ENCODE data around the gene RBMS2. TPM values are rescaled to one million over a fixed set of nuclear protein-coding genes. Genes with fewer than 3 reads are reported as not detected.

The RBMS2 gene
- total RNA-seq, 3 donors from 2014 or later, result 0.66 to 4.0 (median 1.4) TPM

- DNase-seq (peak; percentile 45), ATAC-seq (peak; percentile 35 to 39)
- Mint-ChIP-seq H3K4me1 (ENCODE audit: low read depth) (peaks cover 68% of the 10 kb centered on the region), H3K4me3 (peak overlapping the region; percentile 96), H3K36me3 (ENCODE audit: insufficient read depth) (peaks cover 18% of the 10 kb centered on the region), H3K9me3 (no peaks in the 10 kb centered on the region), H3K27me3 (ENCODE audit: low read depth) (no peaks in the 10 kb centered on the region)
Observed at GRCh38 chr12:56634837-56635791, 113.5 kb downstream of the RBMS2 start.

GRCh38 chr12:56635806-56636674 is 114.4 kb downstream of the RBMS2 start:
- DNase-seq (peak; percentile 73), ATAC-seq (peak; percentile 80 to 81)
- no peaks in the 10 kb centered on the region for H3K9me3 Mint-ChIP-seq
- H3K27me3 Mint-ChIP-seq (ENCODE audit: low read depth), result no peaks in the 10 kb centered on the region
- H3K4me1 Mint-ChIP-seq (ENCODE audit: low read depth), result peaks cover 62% of the 10 kb centered on the region
- H3K4me3 Mint-ChIP-seq, result peak overlapping the region; percentile 96
- peaks cover 22% of the 10 kb centered on the region for H3K36me3 Mint-ChIP-seq (ENCODE audit: insufficient read depth)

- Mint-ChIP-seq H3K27me3 (ENCODE audit: low read depth) (no peaks in the 10 kb centered on the region), H3K9me3 (no peaks in the 10 kb centered on the region), H3K4me3 (peak overlapping the region; percentile 96), H3K36me3 (ENCODE audit: insufficient read depth) (peaks cover 22% of the 10 kb centered on the region), H3K4me1 (ENCODE audit: low read depth) (peaks cover 54% of the 10 kb centered on the region)
- DNase-seq, result peak; percentile 84
- peak; percentile 60 to 65 for ATAC-seq
Observed at GRCh38 chr12:56636675-56637540, 115.3 kb downstream of the RBMS2 start.

GRCh38 chr12:56637621-56638020 is 116.0 kb downstream of the RBMS2 start:
- DNase-seq (no peak), ATAC-seq (no peak)
- Mint-ChIP-seq H3K4me3 (no peak overlapping the region), H3K4me1 (ENCODE audit: low read depth) (peaks cover 54% of the 10 kb centered on the region), H3K9me3 (no peaks in the 10 kb centered on the region), H3K36me3 (ENCODE audit: insufficient read depth) (peaks cover 26% of the 10 kb centered on the region), H3K27me3 (ENCODE audit: low read depth) (no peaks in the 10 kb centered on the region)

GRCh38 chr12:56641219-56641618 is 119.6 kb downstream of the RBMS2 start:
- DNase-seq (no peak), ATAC-seq (no peak)
- H3K36me3 Mint-ChIP-seq (ENCODE audit: insufficient read depth), result peaks cover 50% of the 10 kb centered on the region
- no peak overlapping the region for H3K4me3 Mint-ChIP-seq
- no peaks in the 10 kb centered on the region for H3K9me3 Mint-ChIP-seq
- H3K27me3 Mint-ChIP-seq (ENCODE audit: low read depth), result no peaks in the 10 kb centered on the region
- H3K4me1 Mint-ChIP-seq (ENCODE audit: low read depth), result peaks cover 38% of the 10 kb centered on the region

GRCh38 chr12:56644654-56645053 is 123.0 kb downstream of the RBMS2 start:
- DNase-seq (no peak), ATAC-seq (no peak)
- peaks cover 35% of the 10 kb centered on the region for H3K36me3 Mint-ChIP-seq (ENCODE audit: insufficient read depth)
- H3K4me1 Mint-ChIP-seq (ENCODE audit: low read depth), result peaks cover 31% of the 10 kb centered on the region
- H3K27me3 Mint-ChIP-seq (ENCODE audit: low read depth), result no peaks in the 10 kb centered on the region
- peak overlapping the region; percentile 98 for H3K4me3 Mint-ChIP-seq
- H3K9me3 Mint-ChIP-seq, result no peaks in the 10 kb centered on the region

- Mint-ChIP-seq H3K27me3 (ENCODE audit: low read depth) (no peaks in the 10 kb centered on the region), H3K9me3 (no peaks in the 10 kb centered on the region), H3K36me3 (ENCODE audit: insufficient read depth) (peaks cover 32% of the 10 kb centered on the region), H3K4me1 (ENCODE audit: low read depth) (peaks cover 31% of the 10 kb centered on the region), H3K4me3 (peak overlapping the region; percentile 98)
- ATAC-seq (no peak), DNase-seq (no peak)
Observed at GRCh38 chr12:56645201-56645716, 123.6 kb downstream of the RBMS2 start.

Other genes starting within 250 kb of the RBMS2 start
- 100 to 1,000 TPM; 344 to 373 (median 354) TPM for gene CS, start 221.5 kb upstream of the RBMS2 start, total RNA-seq
- gene CNPY2, start 205.8 kb upstream of the RBMS2 start, total RNA-seq, result 100 to 1,000 TPM; 162 to 178 (median 174) TPM
- gene PAN2, start 187.8 kb upstream of the RBMS2 start, total RNA-seq, result 10 to 100 TPM; 16.4 to 20.3 (median 17.3) TPM
- 10 to 100 TPM; 19.8 to 35.1 (median 26.4) TPM for gene IL23A, start 182.9 kb upstream of the RBMS2 start, total RNA-seq
- 10 to 100 TPM; 35.8 to 55.5 (median 50.4) TPM for gene STAT2, start 161.7 kb upstream of the RBMS2 start, total RNA-seq
- gene APOF, start 159.0 kb upstream of the RBMS2 start, total RNA-seq, result under 1 TPM in 1 of 3 donors, not detected in 2; 0.16 TPM
- gene TIMELESS, start 72.4 kb upstream of the RBMS2 start, total RNA-seq, result 10 to 100 TPM; 35.2 to 45.2 (median 36.6) TPM
- under 1 TPM in 1 of 3 donors, not detected in 2; 0.08 TPM for gene MIP, start 67.2 kb upstream of the RBMS2 start, total RNA-seq
- 1 to 10 TPM; 4.0 to 4.8 (median 4.1) TPM for gene SPRYD4, start 53.2 kb upstream of the RBMS2 start, total RNA-seq
- gene GLS2, start 33.7 kb upstream of the RBMS2 start, total RNA-seq, result 1 to 10 TPM; 1.7 to 4.2 (median 2.2) TPM
- gene BAZ2A, start 108.5 kb downstream of the RBMS2 start, total RNA-seq, result 10 to 100 TPM; 53.0 to 64.9 (median 64.5) TPM
- gene ATP5F1B, start 124.2 kb downstream of the RBMS2 start, total RNA-seq, result 1,000 to 10,000 TPM in 1 of 3 donors, 100 to 1,000 TPM in 2; 885 to 1,118 (median 953) TPM
- 100 to 1,000 TPM; 343 to 400 (median 399) TPM for gene PTGES3, start 166.5 kb downstream of the RBMS2 start, total RNA-seq
- 1,000 to 10,000 TPM; 1,078 to 1,189 (median 1,154) TPM for gene NACA, start 203.5 kb downstream of the RBMS2 start, total RNA-seq
- 10 to 100 TPM; 56.0 to 68.2 (median 60.1) TPM for gene PRIM1, start 230.5 kb downstream of the RBMS2 start, total RNA-seq
- gene HSD17B6, start 241.5 kb downstream of the RBMS2 start, total RNA-seq, result 1 to 10 TPM; 1.3 to 3.2 (median 1.9) TPM

Measured in activated T-cell treated with anti-CD3 and anti-CD28 coated beads, Interleukin-2, amount 50 U/mL, for 4 hours (primary cell).